ENCODE data around the gene CACNA1B. TPM values are rescaled to one million over a fixed set of nuclear protein-coding genes. Genes with fewer than 3 reads are reported as not detected.
A peak's percentile ranks its signal among the peaks of the same experiment; 100 is the strongest.

CACNA1B gene
- total RNA-seq, 1 donor, result under 0.01 TPM

DNA sequence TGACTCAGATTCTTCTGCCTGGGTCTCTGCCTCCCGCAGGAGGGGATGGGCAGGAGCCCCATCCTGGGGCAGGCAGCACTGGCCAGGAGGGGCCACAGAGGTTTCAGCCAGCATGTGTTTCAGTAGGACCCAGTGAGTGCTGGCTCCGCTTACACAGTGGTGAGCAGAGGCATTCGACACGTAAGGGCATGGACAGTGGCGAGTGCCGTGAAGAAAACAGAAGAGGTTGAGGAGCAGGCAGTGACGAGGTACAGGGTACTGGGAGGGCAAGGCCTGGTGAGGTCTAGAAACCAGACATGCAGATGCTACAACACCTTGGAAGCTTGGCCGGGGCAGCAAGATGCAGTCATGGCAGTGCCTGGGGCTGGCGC is 41.5 kb downstream of the CACNA1B start:
- TF ChIP-seq, protein P1, sequence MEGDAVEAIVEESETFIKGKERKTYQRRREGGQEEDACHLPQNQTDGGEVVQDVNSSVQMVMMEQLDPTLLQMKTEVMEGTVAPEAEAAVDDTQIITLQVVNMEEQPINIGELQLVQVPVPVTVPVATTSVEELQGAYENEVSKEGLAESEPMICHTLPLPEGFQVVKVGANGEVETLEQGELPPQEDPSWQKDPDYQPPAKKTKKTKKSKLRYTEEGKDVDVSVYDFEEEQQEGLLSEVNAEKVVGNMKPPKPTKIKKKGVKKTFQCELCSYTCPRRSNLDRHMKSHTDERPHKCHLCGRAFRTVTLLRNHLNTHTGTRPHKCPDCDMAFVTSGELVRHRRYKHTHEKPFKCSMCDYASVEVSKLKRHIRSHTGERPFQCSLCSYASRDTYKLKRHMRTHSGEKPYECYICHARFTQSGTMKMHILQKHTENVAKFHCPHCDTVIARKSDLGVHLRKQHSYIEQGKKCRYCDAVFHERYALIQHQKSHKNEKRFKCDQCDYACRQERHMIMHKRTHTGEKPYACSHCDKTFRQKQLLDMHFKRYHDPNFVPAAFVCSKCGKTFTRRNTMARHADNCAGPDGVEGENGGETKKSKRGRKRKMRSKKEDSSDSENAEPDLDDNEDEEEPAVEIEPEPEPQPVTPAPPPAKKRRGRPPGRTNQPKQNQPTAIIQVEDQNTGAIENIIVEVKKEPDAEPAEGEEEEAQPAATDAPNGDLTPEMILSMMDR (IDR thresholded peaks at IDR 0.05; ENCODE audit: extremely low read depth, low read depth, low read length), result no peak
- no peak for DNase-seq (ENCODE audit: insufficient read length, low spot score, missing footprints)
- Histone ChIP-seq H3K36me3 (ENCODE audit: insufficient read depth, low read length) (no peaks in the 10 kb centered on the region), H4K20me1 (ENCODE audit: insufficient read depth, low read length) (no peaks in the 10 kb centered on the region), H3K4me1 (ENCODE audit: insufficient read depth, low read length) (no peaks in the 10 kb centered on the region), H2AFZ (ENCODE audit: low read length) (no peak overlapping the region), H3K9me3 (ENCODE audit: low read depth, low read length) (no peaks in the 10 kb centered on the region), H3K27me3 (ENCODE audit: insufficient read depth, low read length) (no peaks in the 10 kb centered on the region), H3K4me3 (ENCODE audit: insufficient read depth, low read length) (no peak overlapping the region), H3K4me2 (ENCODE audit: insufficient read depth, low read length) (no peak overlapping the region), H3K27ac (ENCODE audit: low read depth, low read length) (no peak overlapping the region), H3K79me2 (ENCODE audit: insufficient read depth, low read length) (no peaks in the 10 kb centered on the region)

DNA sequence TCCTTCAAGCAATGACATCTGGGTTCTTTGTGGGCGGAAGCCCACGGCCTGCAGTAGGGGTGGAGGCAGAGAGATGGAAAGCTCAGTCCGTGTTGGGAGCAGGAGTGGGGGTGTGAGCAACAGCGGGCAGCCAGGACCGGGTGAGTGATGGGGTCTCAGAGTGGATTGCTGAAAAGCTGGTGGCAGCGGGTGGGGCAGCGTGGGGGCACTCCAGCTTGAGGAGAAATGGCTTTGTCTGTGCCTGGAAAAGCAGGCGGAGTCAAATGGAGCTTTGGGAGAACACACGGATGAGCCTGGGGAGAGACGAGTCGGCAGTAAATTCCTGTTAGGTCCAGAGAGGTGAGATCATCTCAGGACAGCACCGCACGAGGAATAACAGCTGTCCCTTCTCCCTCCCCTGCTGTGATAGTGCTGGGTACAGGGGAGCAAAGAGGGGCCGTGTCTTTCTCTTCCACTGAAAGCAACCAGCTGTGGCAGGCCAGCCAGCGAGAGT is 42.1 kb downstream of the CACNA1B start:
- DNase-seq (ENCODE audit: insufficient read length, low spot score, missing footprints), result no peak
- H3K36me3 ChIP-seq (ENCODE audit: insufficient read depth, low read length), result no peaks in the 10 kb centered on the region
- H3K9me3 ChIP-seq (ENCODE audit: low read depth, low read length), result no peaks in the 10 kb centered on the region
- no peaks in the 10 kb centered on the region for H3K27me3 ChIP-seq (ENCODE audit: insufficient read depth, low read length)
- no peak overlapping the region for H2AFZ ChIP-seq (ENCODE audit: low read length)
- no peak overlapping the region for H3K4me2 ChIP-seq (ENCODE audit: insufficient read depth, low read length)
- H3K79me2 ChIP-seq (ENCODE audit: insufficient read depth, low read length), result no peaks in the 10 kb centered on the region
- no peak overlapping the region for H3K4me3 ChIP-seq (ENCODE audit: insufficient read depth, low read length)
- H3K27ac ChIP-seq (ENCODE audit: low read depth, low read length), result no peak overlapping the region
- no peaks in the 10 kb centered on the region for H4K20me1 ChIP-seq (ENCODE audit: insufficient read depth, low read length)
- H3K4me1 ChIP-seq (ENCODE audit: insufficient read depth, low read length), result no peaks in the 10 kb centered on the region
- TF ChIP-seq, protein P1 (IDR thresholded peaks at IDR 0.05; ENCODE audit: extremely low read depth, low read depth, low read length), result no peak

DNA sequence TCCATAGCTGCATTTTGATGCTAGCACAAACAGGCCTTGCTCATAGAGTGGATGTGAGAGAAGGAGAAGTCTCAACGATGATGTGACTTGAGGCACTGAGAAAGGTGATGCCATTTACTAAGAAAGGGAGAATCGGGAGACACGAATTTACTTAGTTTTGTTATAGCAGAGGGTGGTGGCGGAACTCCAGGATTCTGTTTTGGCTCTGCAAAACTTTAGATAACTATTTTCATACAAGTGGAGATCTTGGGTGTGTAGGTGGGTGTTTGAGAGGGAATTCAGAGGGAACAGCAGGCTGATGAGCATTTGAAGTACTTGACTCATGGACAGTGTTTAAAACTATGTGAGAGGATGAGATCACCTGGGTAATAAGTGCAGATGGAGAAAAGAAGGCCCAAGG is 43.2 kb downstream of the CACNA1B start:
- no peak overlapping the region for H3K4me3 ChIP-seq (ENCODE audit: insufficient read depth, low read length)
- H3K9me3 ChIP-seq (ENCODE audit: low read depth, low read length), result no peaks in the 10 kb centered on the region
- H2AFZ ChIP-seq (ENCODE audit: low read length), result no peak overlapping the region
- H3K4me2 ChIP-seq (ENCODE audit: insufficient read depth, low read length), result no peak overlapping the region
- H3K27ac ChIP-seq (ENCODE audit: low read depth, low read length), result no peak overlapping the region
- DNase-seq (ENCODE audit: insufficient read length, low spot score, missing footprints), result peak; percentile 70
- TF ChIP-seq, protein P1 (IDR thresholded peaks at IDR 0.05; ENCODE audit: extremely low read depth, low read depth, low read length), result no peak
- no peaks in the 10 kb centered on the region for H3K36me3 ChIP-seq (ENCODE audit: insufficient read depth, low read length)
- H3K79me2 ChIP-seq (ENCODE audit: insufficient read depth, low read length), result no peaks in the 10 kb centered on the region
- no peaks in the 10 kb centered on the region for H4K20me1 ChIP-seq (ENCODE audit: insufficient read depth, low read length)
- no peaks in the 10 kb centered on the region for H3K4me1 ChIP-seq (ENCODE audit: insufficient read depth, low read length)
- no peaks in the 10 kb centered on the region for H3K27me3 ChIP-seq (ENCODE audit: insufficient read depth, low read length)

DNA sequence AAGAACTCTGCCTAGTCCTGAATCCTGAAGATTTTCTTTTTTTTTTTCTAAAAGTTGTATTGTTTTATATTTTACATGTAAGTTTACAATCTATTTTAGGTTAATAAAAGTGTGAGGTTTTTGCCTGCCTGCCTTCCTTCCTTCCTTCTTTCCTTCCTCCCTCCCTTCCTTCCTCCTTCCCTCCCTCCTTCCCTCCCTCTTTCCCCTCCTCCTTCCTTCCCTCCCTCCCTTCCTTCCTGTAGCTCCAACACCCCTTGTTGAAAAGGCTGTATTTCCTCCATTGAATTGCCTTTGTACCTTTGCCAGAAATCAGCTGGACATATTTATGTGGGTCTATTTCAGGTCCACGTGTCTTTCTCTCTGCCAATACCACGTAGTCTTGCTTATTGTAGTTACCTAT is 46.6 kb downstream of the CACNA1B start:
- Histone ChIP-seq H2AFZ (ENCODE audit: low read length) (no peak overlapping the region), H3K4me2 (ENCODE audit: insufficient read depth, low read length) (no peak overlapping the region), H3K4me3 (ENCODE audit: insufficient read depth, low read length) (no peak overlapping the region), H4K20me1 (ENCODE audit: insufficient read depth, low read length) (no peaks in the 10 kb centered on the region), H3K9me3 (ENCODE audit: low read depth, low read length) (no peaks in the 10 kb centered on the region), H3K27me3 (ENCODE audit: insufficient read depth, low read length) (no peaks in the 10 kb centered on the region), H3K27ac (ENCODE audit: low read depth, low read length) (no peak overlapping the region), H3K79me2 (ENCODE audit: insufficient read depth, low read length) (no peaks in the 10 kb centered on the region), H3K36me3 (ENCODE audit: insufficient read depth, low read length) (no peaks in the 10 kb centered on the region), H3K4me1 (ENCODE audit: insufficient read depth, low read length) (no peaks in the 10 kb centered on the region)
- no peak for DNase-seq (ENCODE audit: insufficient read length, low spot score, missing footprints)
- TF ChIP-seq, protein P1 (IDR thresholded peaks at IDR 0.05; ENCODE audit: extremely low read depth, low read depth, low read length), result no peak
